Hepatocyte (in vitro differentiated cells): ENCODE measurements around the gene CLK4. TPM values are rescaled to one million over a fixed set of nuclear protein-coding genes. Genes with fewer than 3 reads are reported as not detected.

ENCODE experiments used
- DNase-seq: peaks from one replicate; pipeline ENCODE4 v3.0.0-alpha.2; 2016; ENCODE audit warnings: low spot score
- H2AFZ ChIP-seq: fragments of 200-600 bp; sonication (generic); 2 replicates; pipeline ENCODE4 v1.6.0; 2016; ENCODE audit warnings: antibody characterized with exemption, mild to moderate bottlenecking
- H3K27ac ChIP-seq: fragments of 200-600 bp; sonication (generic); 2 replicates; pipeline ENCODE4 v1.5.1; 2016; ENCODE audit warnings: mild to moderate bottlenecking
- H3K27me3 ChIP-seq: fragments of 200-600 bp; sonication (generic); 2 replicates; pipeline ENCODE4 v1.6.1; 2016
- H3K36me3 ChIP-seq: fragments of 200-600 bp; sonication (generic); replicated peaks from 2 replicates; pipeline ENCODE4 v1.5.1; 2016; ENCODE audit warnings: low read depth; ENCODE audit not compliant: insufficient read depth
- H3K4me1 ChIP-seq: fragments of 200-600 bp; sonication (generic); 2 replicates; pipeline ENCODE4 v1.5.1; 2016; ENCODE audit warnings: mild to moderate bottlenecking, moderate library complexity; ENCODE audit not compliant: insufficient read depth
- H3K4me2 ChIP-seq: fragments of 200-600 bp; sonication (generic); 2 replicates; pipeline ENCODE4 v1.6.0; 2016
- H3K4me3 ChIP-seq: fragments of 200-600 bp; sonication (generic); 2 replicates; pipeline ENCODE4 v1.5.1; 2016; ENCODE audit warnings: mild to moderate bottlenecking
- H3K79me2 ChIP-seq: fragments of 200-600 bp; sonication (generic); 2 replicates; pipeline ENCODE4 v1.6.0; 2017; ENCODE audit warnings: mild to moderate bottlenecking
- H3K9me2 ChIP-seq: fragments of 200-600 bp; sonication (generic); replicated peaks from 2 replicates; pipeline ENCODE4 v1.6.0; 2017; ENCODE audit warnings: mild to moderate bottlenecking; ENCODE audit not compliant: insufficient read depth
- H3K9me3 ChIP-seq: fragments of 200-600 bp; sonication (generic); 2 replicates; pipeline ENCODE4 v1.5.1; 2016; ENCODE audit warnings: low read depth, mild to moderate bottlenecking
- H4K20me1 ChIP-seq: fragments of 200-600 bp; sonication (generic); 2 replicates; pipeline ENCODE4 v1.6.0; 2016; ENCODE audit warnings: mild to moderate bottlenecking; ENCODE audit not compliant: insufficient read depth, poor library complexity, severe bottlenecking
- EZH2 ChIP-seq: fragments of 200-600 bp; sonication (generic); IDR thresholded peaks from 2 replicates; pipeline ENCODE4 v1.6.1; 2016; ENCODE audit warnings: antibody characterized with exemption, mild to moderate bottlenecking, borderline replicate concordance
- EZH2phosphoT487 ChIP-seq: fragments of 200-600 bp; sonication (generic); IDR thresholded peaks from one replicate; pipeline ENCODE4 v1.6.1; 2018; ENCODE audit warnings: antibody characterized with exemption, mild to moderate bottlenecking, low read depth, moderate library complexity; ENCODE audit not compliant: unreplicated experiment, severe bottlenecking
- WGBS: methylation state at CpG from one replicate; pipeline ENCODE4 v1.1.6; 2016; ENCODE audit warnings: low lambda C conversion rate; ENCODE audit errors: missing lambda C conversion rate; 5-methylcytosine and 5-hydroxymethylcytosine counted together
- polyA plus RNA-seq: library from polyadenylated mRNA; unstranded; fragments of >200 nt; fragmentation: Nextera tagmentation; extraction: Ambion mirVana; gene quantifications from 2 replicates; pipeline ENCODE4 v1.2.1, GENCODE V29; 2016
- total RNA-seq: library from RNA; depleted of rRNA; stranded (reverse); fragments of >200 nt; gene quantifications from 2 replicates; pipeline ENCODE4 v1.2.3, GENCODE V29; 2014
- TF ChIP-seq, protein P1 (sequence below): fragments of 200-600 bp; sonication (generic); IDR thresholded peaks from 2 replicates; pipeline ENCODE4 v1.5.1; 2016; ENCODE audit warnings: antibody characterized with exemption, mild to moderate bottlenecking; ENCODE audit not compliant: poor library complexity

Gene CLK4
- total and polyA plus RNA-seq, 2 experiments from 2014 or later = 17.9 to 28.4 TPM

DNA sequence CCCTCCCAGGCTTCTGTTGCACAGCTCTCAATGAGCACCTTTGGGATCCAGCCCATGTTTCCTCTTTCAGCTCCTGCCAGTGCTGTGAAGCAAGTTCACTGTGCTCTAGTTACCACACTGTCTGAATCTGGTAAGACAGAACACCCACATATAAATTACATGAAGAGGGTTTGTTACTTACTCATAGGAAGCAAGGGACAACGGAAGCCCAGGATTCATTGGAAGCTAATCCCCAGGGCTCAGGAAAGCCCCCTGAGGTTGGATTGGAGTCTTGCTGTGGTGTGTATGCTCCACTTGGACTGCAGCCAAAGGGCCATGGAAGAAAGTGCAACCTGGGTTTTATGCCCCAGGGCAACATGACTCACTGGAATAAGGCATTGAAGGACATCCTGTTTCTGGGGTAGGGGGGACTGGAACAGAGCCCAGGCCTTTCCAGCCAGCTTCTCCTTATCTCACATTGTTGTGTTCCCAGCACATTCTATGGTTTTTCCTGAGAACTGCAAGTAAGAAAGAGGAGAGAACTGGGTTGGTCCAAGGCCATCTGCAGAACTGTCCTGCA, 15.6 kb upstream of the CLK4 start:
- H3K4me2 ChIP-seq = no peak overlapping the region
- H3K27me3 ChIP-seq = no peaks in the 10 kb centered on the region
- H2AFZ ChIP-seq = no peak overlapping the region
- TF ChIP-seq EZH2phosphoT487 = no peak
- WGBS = 79% methylated on average over 1 of the region's 1 CpG
- no peaks in the 10 kb centered on the region for H3K79me2 ChIP-seq
- no peaks in the 10 kb centered on the region for H4K20me1 ChIP-seq
- H3K9me2 ChIP-seq = no peaks in the 10 kb centered on the region
- H3K27ac ChIP-seq = no peak overlapping the region
- H3K9me3 ChIP-seq = no peaks in the 10 kb centered on the region
- H3K36me3 ChIP-seq = no peaks in the 10 kb centered on the region
- no peaks in the 10 kb centered on the region for H3K4me1 ChIP-seq
- no peak overlapping the region for H3K4me3 ChIP-seq
- peak; percentile 31 for DNase-seq

DNA sequence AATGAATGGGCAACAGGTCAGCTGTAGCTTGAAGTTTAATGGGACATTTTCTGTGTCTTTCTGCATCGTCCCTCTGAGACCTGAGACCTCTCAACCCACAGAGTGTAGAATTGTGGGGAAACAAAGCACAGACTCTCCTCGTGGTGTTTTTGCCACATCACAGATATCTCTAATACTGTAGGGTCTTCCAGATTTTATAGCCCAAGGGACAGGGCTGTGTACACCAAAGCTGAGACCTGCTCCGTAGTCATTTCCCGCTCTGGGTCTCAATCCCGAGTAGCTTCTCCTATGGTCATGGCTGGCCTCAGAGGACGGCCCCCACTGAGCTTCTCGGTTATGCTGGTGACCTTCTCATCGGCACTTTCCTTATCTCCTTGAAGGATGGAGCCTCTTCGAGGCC, 14.9 kb upstream of the CLK4 start:
- H3K27me3 ChIP-seq = no peaks in the 10 kb centered on the region
- no peaks in the 10 kb centered on the region for H3K79me2 ChIP-seq
- no peak for TF ChIP-seq EZH2phosphoT487
- TF ChIP-seq, protein P1, sequence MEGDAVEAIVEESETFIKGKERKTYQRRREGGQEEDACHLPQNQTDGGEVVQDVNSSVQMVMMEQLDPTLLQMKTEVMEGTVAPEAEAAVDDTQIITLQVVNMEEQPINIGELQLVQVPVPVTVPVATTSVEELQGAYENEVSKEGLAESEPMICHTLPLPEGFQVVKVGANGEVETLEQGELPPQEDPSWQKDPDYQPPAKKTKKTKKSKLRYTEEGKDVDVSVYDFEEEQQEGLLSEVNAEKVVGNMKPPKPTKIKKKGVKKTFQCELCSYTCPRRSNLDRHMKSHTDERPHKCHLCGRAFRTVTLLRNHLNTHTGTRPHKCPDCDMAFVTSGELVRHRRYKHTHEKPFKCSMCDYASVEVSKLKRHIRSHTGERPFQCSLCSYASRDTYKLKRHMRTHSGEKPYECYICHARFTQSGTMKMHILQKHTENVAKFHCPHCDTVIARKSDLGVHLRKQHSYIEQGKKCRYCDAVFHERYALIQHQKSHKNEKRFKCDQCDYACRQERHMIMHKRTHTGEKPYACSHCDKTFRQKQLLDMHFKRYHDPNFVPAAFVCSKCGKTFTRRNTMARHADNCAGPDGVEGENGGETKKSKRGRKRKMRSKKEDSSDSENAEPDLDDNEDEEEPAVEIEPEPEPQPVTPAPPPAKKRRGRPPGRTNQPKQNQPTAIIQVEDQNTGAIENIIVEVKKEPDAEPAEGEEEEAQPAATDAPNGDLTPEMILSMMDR = no peak
- no peak for TF ChIP-seq EZH2
- WGBS = 79% methylated on average over 9 of the region's 9 CpGs
- H3K9me3 ChIP-seq = no peaks in the 10 kb centered on the region
- no peak overlapping the region for H3K4me2 ChIP-seq
- no peaks in the 10 kb centered on the region for H3K36me3 ChIP-seq
- no peak for DNase-seq
- no peaks in the 10 kb centered on the region for H3K9me2 ChIP-seq
- no peak overlapping the region for H3K27ac ChIP-seq
- H4K20me1 ChIP-seq = no peaks in the 10 kb centered on the region
- H3K4me3 ChIP-seq = no peak overlapping the region
- no peaks in the 10 kb centered on the region for H3K4me1 ChIP-seq
- no peak overlapping the region for H2AFZ ChIP-seq

DNA sequence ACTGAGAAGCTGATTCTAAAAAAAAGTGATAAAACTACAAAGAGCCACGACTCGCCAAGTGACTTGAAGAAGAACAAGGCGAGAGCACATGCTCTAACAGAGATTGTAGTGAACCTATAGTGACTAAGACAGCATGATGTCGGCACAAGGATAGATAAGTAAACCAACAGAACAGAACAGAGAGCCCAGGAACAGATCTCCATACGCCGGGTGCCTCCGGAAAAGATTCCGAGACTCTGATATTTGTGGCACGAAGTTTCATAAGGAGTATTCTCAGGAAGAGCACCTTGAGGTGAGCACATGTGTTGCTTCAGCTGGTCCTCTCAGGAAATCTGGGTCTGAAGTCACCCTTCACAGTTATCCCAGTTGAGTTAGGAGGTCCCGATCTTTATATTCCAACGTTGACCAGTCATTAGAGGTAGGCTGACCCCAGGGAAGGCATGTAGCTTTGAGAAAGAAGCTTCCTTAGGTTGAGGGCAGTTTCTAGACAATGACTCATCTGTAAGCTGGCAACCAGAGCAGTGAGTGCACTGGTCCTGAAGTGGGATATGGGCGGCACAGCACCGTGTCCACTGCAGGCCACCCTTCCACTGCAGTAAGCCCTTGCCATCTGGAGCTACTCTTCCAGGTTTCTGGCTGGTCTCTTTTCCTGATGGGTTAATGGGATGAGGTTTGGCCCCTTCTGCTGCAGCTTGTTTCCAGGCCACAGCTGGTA, 13.6 kb upstream of the CLK4 start:
- WGBS = 84% methylated on average over 13 of the region's 13 CpGs
- TF ChIP-seq, protein P1 = no peak
- TF ChIP-seq EZH2 = no peak
- TF ChIP-seq EZH2phosphoT487 = no peak
- no peaks in the 10 kb centered on the region for H3K9me2 ChIP-seq
- H3K79me2 ChIP-seq = no peaks in the 10 kb centered on the region
- no peaks in the 10 kb centered on the region for H3K4me1 ChIP-seq
- no peaks in the 10 kb centered on the region for H3K36me3 ChIP-seq
- H3K4me3 ChIP-seq = no peak overlapping the region
- no peak overlapping the region for H2AFZ ChIP-seq
- no peaks in the 10 kb centered on the region for H4K20me1 ChIP-seq
- H3K9me3 ChIP-seq = no peaks in the 10 kb centered on the region
- no peak overlapping the region for H3K27ac ChIP-seq
- H3K27me3 ChIP-seq = no peaks in the 10 kb centered on the region
- DNase-seq = no peak
- H3K4me2 ChIP-seq = no peak overlapping the region

DNA sequence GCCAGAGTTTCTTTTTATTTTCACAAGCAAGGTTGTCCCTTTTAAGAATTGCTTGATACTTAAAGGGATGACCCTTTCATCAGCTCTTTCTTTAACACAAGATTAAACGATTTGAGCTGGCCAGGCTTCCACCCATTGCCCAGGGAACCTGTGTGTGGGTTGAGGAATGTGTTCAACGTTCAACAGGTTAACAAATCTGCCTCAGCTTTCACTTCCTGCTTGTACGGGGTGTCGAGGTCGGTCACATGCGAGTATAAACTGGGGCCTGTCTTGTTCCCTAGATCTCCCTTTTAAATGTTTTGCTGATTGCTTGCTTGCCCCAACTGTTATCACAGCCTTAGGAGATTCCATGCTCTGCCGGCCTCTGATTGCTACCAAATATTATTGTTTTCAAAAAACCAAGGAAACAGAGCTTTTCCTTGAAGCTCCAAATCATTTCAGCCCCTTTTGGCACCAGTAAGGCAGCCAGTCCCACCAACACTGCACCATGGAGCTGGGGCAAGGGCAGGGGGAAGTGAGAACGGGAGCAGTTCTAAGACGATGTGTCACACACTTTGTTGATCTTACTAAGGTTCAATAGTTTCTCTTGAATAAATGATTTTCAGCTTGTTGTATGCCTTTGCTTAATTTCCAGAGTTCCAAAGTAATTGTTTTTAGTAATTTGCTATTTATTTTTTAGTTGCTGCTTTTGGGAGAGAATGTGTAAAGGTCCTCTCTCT, 10.7 kb upstream of the CLK4 start:
- 84% methylated on average over 9 of the region's 9 CpGs for whole genome bisulfite sequencing
- H3K4me1 ChIP-seq = no peaks in the 10 kb centered on the region
- H3K27me3 ChIP-seq = no peaks in the 10 kb centered on the region
- no peak overlapping the region for H3K4me3 ChIP-seq
- no peak overlapping the region for H3K27ac ChIP-seq
- no peaks in the 10 kb centered on the region for H3K9me3 ChIP-seq
- no peaks in the 10 kb centered on the region for H4K20me1 ChIP-seq
- no peaks in the 10 kb centered on the region for H3K9me2 ChIP-seq
- DNase-seq = no peak
- H3K4me2 ChIP-seq = no peak overlapping the region
- TF ChIP-seq, protein P1 = no peak
- no peak for TF ChIP-seq EZH2phosphoT487
- TF ChIP-seq EZH2 = no peak
- H3K79me2 ChIP-seq = no peaks in the 10 kb centered on the region
- no peak overlapping the region for H2AFZ ChIP-seq
- no peaks in the 10 kb centered on the region for H3K36me3 ChIP-seq
